Measurements from ENCODE around the gene PHLDB1. TPM values are rescaled to one million over a fixed set of nuclear protein-coding genes. Genes with fewer than 3 reads are reported as not detected.

The PHLDB1 gene
- total RNA-seq, 1 donor from 2014 or later, result 70.3 TPM

Other genes starting within 250 kb of the PHLDB1 start
- 22.1 TPM for gene UBE4A, start 248.0 kb upstream of the PHLDB1 start, total RNA-seq (ENCODE audit: insufficient read depth, low replicate concordance)
- gene ATP5MG, start 206.0 kb upstream of the PHLDB1 start, total RNA-seq (ENCODE audit: insufficient read depth, low replicate concordance), result 142 TPM
- gene KMT2A, start 171.1 kb upstream of the PHLDB1 start, total RNA-seq (ENCODE audit: insufficient read depth, low replicate concordance), result 20.9 TPM
- 6.3 TPM for gene TTC36, start 80.1 kb upstream of the PHLDB1 start, total RNA-seq (ENCODE audit: insufficient read depth, low replicate concordance)
- gene TMEM25, start 76.4 kb upstream of the PHLDB1 start, total RNA-seq (ENCODE audit: insufficient read depth, low replicate concordance), result 19.3 TPM
- 35.4 TPM for gene IFT46, start 41.7 kb upstream of the PHLDB1 start, total RNA-seq (ENCODE audit: insufficient read depth, low replicate concordance)
- 144 TPM for gene ARCN1, start 35.2 kb upstream of the PHLDB1 start, total RNA-seq (ENCODE audit: insufficient read depth, low replicate concordance)
- gene TREH, start 72.0 kb downstream of the PHLDB1 start, total RNA-seq (ENCODE audit: insufficient read depth, low replicate concordance), result not detected
- 126 TPM for gene DDX6, start 183.5 kb downstream of the PHLDB1 start, total RNA-seq (ENCODE audit: insufficient read depth, low replicate concordance)